GM12878 (cell line): ENCODE results near the gene GOLIM4. TPM values are rescaled to one million over a fixed set of nuclear protein-coding genes. Genes with fewer than 3 reads are reported as not detected.

Source experiments
- ATAC-seq: fragments of 200-7000 bp; cut with Tn5 transposase; 3 replicates; pipeline ENCODE4 v1.9.1; 2020; ENCODE audit warnings: mild to moderate bottlenecking, moderate library complexity
- BruUV-seq: library from RNA; stranded (reverse); fragments of 400-500 nt; replicated peaks from 2 replicates; lab custom pipeline; 2021; lab: Mats Ljungman, UMichigan
- CTCF ChIA-PET: fragments of 300-600 bp; sonication (Branson Sonifier 250); formaldehyde crosslinking; extraction: SDS; loops from one replicate; lab custom pipeline; 2021; ENCODE audit warnings: inconsistent platforms; lab: Yijun Ruan, JAX
- POLR2A ChIA-PET: fragments of 350-600 bp; formaldehyde crosslinking; extraction: SDS; loops from one replicate; lab custom pipeline; 2021; ENCODE audit warnings: inconsistent platforms; lab: Charles Lee
- RAD21 ChIA-PET: fragments of 300-600 bp; sonication (Branson Sonifier 250); formaldehyde crosslinking; loops from one replicate; lab custom pipeline; 2023; ENCODE audit warnings: antibody characterized with exemption; ENCODE audit not compliant: unreplicated experiment; lab: Charles Lee
- SMC1A ChIA-PET: fragments of 300-600 bp; sonication (Branson Sonifier 250); formaldehyde crosslinking; loops from one replicate; lab custom pipeline; 2023; ENCODE audit not compliant: unreplicated experiment, uncharacterized antibody; lab: Charles Lee
- DNase-seq: peaks from one replicate; pipeline ENCODE4 v3.0.0-alpha.2; 2011; ENCODE audit warnings: low read depth, low spot score
- FAIRE-seq: peaks from 3 replicates; lab custom pipeline; 2011; peaks lifted over from hg19 to GRCh38; lab: Jason Lieb, UNC
- H2AFZ ChIP-seq: 2 replicates; pipeline ENCODE4 v1.6.0; 2011; ENCODE audit warnings: low read depth, low read length, control low read depth; ENCODE audit not compliant: control insufficient read depth
- H3K27ac ChIP-seq: 2 replicates; pipeline ENCODE4 v1.5.1; 2011; ENCODE audit warnings: control low read depth; ENCODE audit not compliant: control insufficient read depth, insufficient read depth
- H3K27me3 ChIP-seq, 2 experiments: replicated peaks in 1 of 2; 2 replicates each; pipeline versions ENCODE4 v1.6.0 to v1.6.1; 2011; ENCODE audit warnings: low read length in 1 of 2; ENCODE audit not compliant: control insufficient read depth in 2 of 2, insufficient read depth in 2 of 2
- H3K36me3 ChIP-seq, 2 experiments: 2 replicates each; pipeline ENCODE4 v1.5.1; 2011; ENCODE audit warnings: low read length in 1 of 2; ENCODE audit not compliant: control insufficient read depth in 2 of 2, insufficient read depth in 2 of 2
- H3K4me1 ChIP-seq: 2 replicates; pipeline ENCODE4 v1.6.1; 2011; ENCODE audit warnings: mild to moderate bottlenecking, low read length, moderate library complexity, mixed read lengths; ENCODE audit not compliant: control insufficient read depth, insufficient read depth
- H3K4me2 ChIP-seq: 2 replicates; pipeline ENCODE4 v1.6.0; 2011; ENCODE audit warnings: control low read depth; ENCODE audit not compliant: control insufficient read depth, insufficient read depth
- H3K4me3 ChIP-seq: fragments of 200-600 bp; sonication (generic); 2 replicates; pipeline ENCODE4 v1.5.1; 2016
- H3K79me2 ChIP-seq: 2 replicates; pipeline ENCODE4 v1.6.0; 2011; ENCODE audit warnings: low read length; ENCODE audit not compliant: control insufficient read depth, insufficient read depth
- H3K9ac ChIP-seq: 2 replicates; pipeline ENCODE4 v1.8.0; 2011; ENCODE audit warnings: low read length, control low read depth, mixed read lengths; ENCODE audit not compliant: control insufficient read depth, insufficient read depth
- H3K9me3 ChIP-seq: replicated peaks from 3 replicates; pipeline ENCODE4 v1.5.1; 2011; ENCODE audit warnings: mild to moderate bottlenecking, low read length; ENCODE audit not compliant: control insufficient read depth, insufficient read depth
- H4K20me1 ChIP-seq: 2 replicates; pipeline ENCODE4 v1.6.0; 2011; ENCODE audit not compliant: control insufficient read depth, insufficient read depth
- BCL3 ChIP-seq: IDR thresholded peaks from 2 replicates; pipeline ENCODE4 v1.6.1; 2011; ENCODE audit warnings: borderline replicate concordance, low read depth, mild to moderate bottlenecking, moderate library complexity, low read length; ENCODE audit not compliant: insufficient read depth, poor library complexity, severe bottlenecking
- FOXM1 ChIP-seq: IDR thresholded peaks from 2 replicates; pipeline ENCODE4 v1.6.1; 2012; ENCODE audit warnings: low read depth, mild to moderate bottlenecking, inconsistent platforms, low read length, moderate library complexity
- GABPA ChIP-seq: IDR thresholded peaks from 2 replicates; pipeline ENCODE4 v1.6.1; 2014; ENCODE audit warnings: antibody characterized with exemption, low read depth, mild to moderate bottlenecking, inconsistent platforms
- KAT2A ChIP-seq: conservative IDR thresholded peaks from 2 replicates; pipeline ENCODE4 v1.6.1; 2011; ENCODE audit warnings: low read depth, low read length; ENCODE audit not compliant: control insufficient read depth
- MAX ChIP-seq: IDR thresholded peaks from 2 replicates; pipeline ENCODE4 v1.6.1; 2012; ENCODE audit warnings: low read depth, low read length, improper control_type of control experiment
- MEF2A ChIP-seq: IDR thresholded peaks from 2 replicates; pipeline ENCODE4 v1.6.1; 2011; ENCODE audit warnings: low read depth, mild to moderate bottlenecking, low read length, moderate library complexity; ENCODE audit not compliant: insufficient read depth
- NKRF ChIP-seq: fragments of 450-650 bp; conservative IDR thresholded peaks from 2 replicates; pipeline ENCODE4 v1.6.1; 2017; ENCODE audit warnings: mild to moderate bottlenecking, moderate library complexity
- NRF1 ChIP-seq: conservative IDR thresholded peaks from 2 replicates; pipeline ENCODE4 v1.6.1; 2011; ENCODE audit warnings: mild to moderate bottlenecking, low read depth, low read length, improper control_type of control experiment
- POU2F2 ChIP-seq: IDR thresholded peaks from 3 replicates; pipeline ENCODE4 v1.6.1; 2011; ENCODE audit warnings: low read depth, mild to moderate bottlenecking, low read length, borderline replicate concordance
- RB1 ChIP-seq: fragments of 450-650 bp; formaldehyde crosslinking; IDR thresholded peaks from 2 replicates; pipeline ENCODE4 v1.6.1; 2017; ENCODE audit warnings: mild to moderate bottlenecking, borderline replicate concordance
- RFX5 ChIP-seq: IDR thresholded peaks from 2 replicates; pipeline ENCODE4 v1.6.1; 2011; ENCODE audit warnings: low read depth, low read length, improper control_type of control experiment
- SMARCA5 ChIP-seq: fragments of 450-650 bp; IDR thresholded peaks from 2 replicates; pipeline ENCODE4 v1.6.1; 2017; ENCODE audit warnings: mild to moderate bottlenecking
- SMC3 ChIP-seq: IDR thresholded peaks from 2 replicates; pipeline ENCODE4 v1.6.1; 2011; ENCODE audit warnings: low read length, improper control_type of control experiment, borderline replicate concordance
- ZNF217 ChIP-seq: fragments of 450-650 bp; IDR thresholded peaks from 2 replicates; pipeline ENCODE4 v1.6.1; 2017; ENCODE audit warnings: antibody characterized with exemption, mild to moderate bottlenecking
- ZSCAN29 ChIP-seq: fragments of 450-650 bp; IDR thresholded peaks from 2 replicates; pipeline ENCODE4 v1.6.1; 2017; ENCODE audit warnings: mild to moderate bottlenecking, moderate library complexity
- ZZZ3 ChIP-seq: IDR thresholded peaks from 2 replicates; pipeline ENCODE4 v1.6.1; 2011; ENCODE audit warnings: low read depth; ENCODE audit not compliant: control insufficient read depth, insufficient read length
- WGBS: methylation state at CpG from one replicate; pipeline ENCODE4 v1.1.6; 2016; ENCODE audit warnings: low lambda C conversion rate; ENCODE audit not compliant: insufficient replicate concordance, insufficient coverage; ENCODE audit errors: missing lambda C conversion rate; 5-methylcytosine and 5-hydroxymethylcytosine counted together
- in situ Hi-C: fragments of 300-500 bp; cut with MboI; formaldehyde crosslinking; loops from 9 replicates; pipeline ENCODE4 v1.14.3; 2018; ENCODE audit warnings: mixed read lengths
- intact Hi-C: fragments of 100-400 bp; cut with micrococcal nuclease; formaldehyde crosslinking; loops from one replicate; pipeline ENCODE4 v1.14.2; 2022; ENCODE audit not compliant: unreplicated experiment
- polyA plus RNA-seq, 11 experiments: library from polyadenylated mRNA; depleted of rRNA in 4 of 11; unstranded in 6 of 11; stranded (reverse) in 5 of 11; fragments of >200 nt; fragmentation: Nextera tagmentation in 4 of 11; fragmentation: Illumina TruSeq in 1 of 11; extraction: Ambion mirVana in 4 of 11; extraction: Trizol in 1 of 11; gene quantifications; 1 replicate in 1 of 11; 2 replicates in 10 of 11; pipeline versions ENCODE4 v1.2.1 to v1.2.3, GENCODE V29; 2011 to 2016; ENCODE audit warnings: inconsistent platforms in 2 of 11, missing spikeins in 2 of 11, low read depth in 1 of 11
- total RNA-seq, 4 experiments: library from RNA; depleted of rRNA in 3 of 4; stranded (reverse); fragments of >200 nt in 3 of 4; fragmentation: Illumina TruSeq in 1 of 4; extraction: Trizol in 1 of 4; gene quantifications; 2 replicates each; pipeline versions ENCODE4 v1.2.1 to v1.2.3, GENCODE V29; 2013 to 2021

GOLIM4 gene
- total and polyA plus RNA-seq, 10 of the 15 experiments (the other 5 are each of a cell fraction or from before 2014, with no cell fraction given), result 11.1 to 32.4 (median 19.3) TPM

- no peak for TF ChIP-seq NRF1
- TF ChIP-seq MEF2A, result no peak
- no peak for TF ChIP-seq RFX5
- TF ChIP-seq ZNF217, result no peak
- no peak for TF ChIP-seq SMC3
Measured at GRCh38 chr3:168139947-168140346, 44.2 kb upstream of the GOLIM4 start (continued).

- POLR2A ChIA-PET, result no interaction called here
- Histone ChIP-seq H3K79me2 (no peaks in the 10 kb centered on the region), H4K20me1 (no peaks in the 10 kb centered on the region), H3K9me3 (no peaks in the 10 kb centered on the region), H3K4me2 (no peak overlapping the region), H3K9ac (no peak overlapping the region), H3K27me3 (no peaks in the 10 kb centered on the region), H3K4me1 (no peaks in the 10 kb centered on the region), H3K4me3 (no peak overlapping the region), H2AFZ (no peak overlapping the region), H3K36me3 (no peaks in the 10 kb centered on the region), H3K27ac (no peak overlapping the region)
- in situ Hi-C loops, result no loop called here
- no peak for FAIRE-seq
- 58% methylated on average over 5 of the region's 5 CpGs for WGBS
- BruUV-seq, result no TSS peak
- intact Hi-C loops, result no loop called here
- CTCF ChIA-PET, result interaction anchor here (1.0 to 1.6 kb wide), 3 partner anchors 27 to 76 kb away, joined by 3 to 4 read pairs (median 3); no protein-coding TSS in a partner anchor
- RAD21 ChIA-PET, result interaction anchor here (1.3 kb wide), 1 partner anchor 50 kb away, joined by 4 read pairs; no protein-coding TSS in a partner anchor
- no peak for ATAC-seq
- no peak for TF ChIP-seq NKRF
- no peak for TF ChIP-seq ZZZ3
- TF ChIP-seq KAT2A, result no peak
- TF ChIP-seq FOXM1, result no peak
- no peak for TF ChIP-seq RB1
- TF ChIP-seq POU2F2, result no peak
- no peak for TF ChIP-seq SMARCA5
- TF ChIP-seq BCL3, result no peak
- no peak for TF ChIP-seq GABPA
- TF ChIP-seq ZSCAN29, result no peak
- no peak for TF ChIP-seq MAX
- no peak for DNase-seq
- SMC1A ChIA-PET, result interaction anchor here (1.5 to 1.8 kb wide), 2 partner anchors 10 to 27 kb away, joined by 3 read pairs; no protein-coding TSS in a partner anchor
Measured at GRCh38 chr3:168138421-168138820, 42.7 kb upstream of the GOLIM4 start.
